Cardiac atrium fibroblast (primary cell): ENCODE results near the gene ZNF106. TPM values are rescaled to one million over a fixed set of nuclear protein-coding genes. Genes with fewer than 3 reads are reported as not detected.

ENCODE experiments used
- total RNA-seq: library from RNA; depleted of rRNA; stranded (reverse); fragments of >200 nt; gene quantifications from 2 replicates; pipeline ENCODE4 v1.2.3, GENCODE V29; 2015

The ZNF106 gene
- total RNA-seq = 24.2 and 42.6 TPM in 2 replicates

DNA sequence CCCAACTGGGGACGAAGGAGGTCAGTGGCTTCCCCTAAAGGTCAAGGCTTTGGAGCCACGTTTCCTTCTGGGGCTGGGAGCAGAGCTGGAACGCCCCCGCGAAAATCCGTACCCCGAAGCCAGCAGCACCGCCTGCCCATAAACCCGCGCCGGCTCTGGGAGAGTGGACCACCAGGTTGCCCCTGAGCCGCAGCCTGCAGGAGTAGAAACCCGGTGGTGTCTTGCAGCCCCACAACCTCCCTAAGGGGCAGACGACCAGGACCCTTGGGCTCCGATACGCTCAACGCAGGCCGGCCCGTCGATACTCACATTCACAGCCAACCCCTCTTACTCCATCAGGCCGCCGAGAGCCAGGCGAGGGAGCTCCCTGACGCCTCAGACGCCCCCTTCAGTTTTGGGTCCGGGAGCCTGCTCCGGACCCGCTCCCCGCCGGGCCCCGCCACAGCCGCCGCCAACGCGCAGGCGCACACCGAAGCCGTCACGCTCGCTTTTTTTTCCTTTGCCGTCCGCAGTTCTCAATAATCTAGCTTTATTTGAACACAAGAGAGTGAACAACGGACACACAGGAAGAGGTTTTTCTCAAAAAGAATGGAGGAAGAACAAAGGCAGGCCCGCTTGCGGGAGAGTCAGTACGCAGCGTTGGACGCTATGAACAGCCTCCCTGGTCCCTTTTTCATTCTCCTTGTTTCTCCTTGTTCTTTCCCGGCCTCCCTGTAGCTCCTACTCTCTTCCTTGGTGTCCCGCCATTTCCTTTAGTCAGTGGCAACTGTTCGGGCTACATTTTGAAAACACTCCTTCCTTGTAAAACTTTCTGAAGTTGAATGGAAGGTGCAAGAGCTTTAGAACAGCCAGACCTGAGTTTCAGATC is at the start of gene ZNF106:
ZNF106 (minus strand) TSS at position 471 of the 868 bp plus-strand sequence. CDS start 18,852 bp downstream, outside the sequence.

DNA sequence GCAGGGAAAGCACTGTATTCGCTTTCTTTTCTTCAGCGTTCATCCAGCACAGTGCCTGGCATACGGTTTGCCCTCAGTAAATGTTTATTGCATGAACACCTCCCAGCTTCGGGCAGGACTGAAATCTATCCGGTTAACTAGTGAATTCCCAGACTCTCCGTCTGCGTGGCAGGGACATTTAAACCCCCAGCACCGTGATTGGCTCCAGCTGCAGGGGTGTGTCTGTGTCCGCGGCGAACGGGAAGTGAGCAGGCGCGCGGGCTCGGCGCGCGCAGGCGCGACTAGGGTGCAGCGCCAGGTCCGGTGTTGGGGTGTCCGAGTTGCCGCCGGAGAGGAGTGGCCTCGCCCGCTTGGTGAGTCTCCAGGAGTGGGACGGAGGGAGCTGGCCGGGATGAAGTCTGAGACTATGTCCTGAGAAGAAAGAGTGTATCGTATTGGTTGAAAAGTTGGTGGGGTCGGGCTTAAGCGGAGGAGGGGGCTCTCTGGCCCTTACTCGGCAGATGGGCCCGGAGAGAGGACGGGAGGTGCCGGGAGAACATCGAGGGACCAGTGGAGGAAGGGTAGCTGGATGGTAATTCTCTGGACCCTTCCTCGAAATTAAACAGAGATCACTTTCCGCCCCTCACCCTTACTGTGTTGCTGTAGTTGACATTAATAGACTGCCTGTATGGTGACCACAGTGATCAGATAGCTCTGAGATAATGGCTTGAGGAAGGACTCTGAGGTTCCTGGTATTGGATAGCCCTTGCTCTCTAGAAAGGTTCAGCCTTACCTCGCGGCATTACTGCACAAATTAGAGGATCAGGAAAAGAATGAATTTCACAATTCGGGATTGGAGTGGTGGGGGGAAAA is 4.6 kb upstream of the ZNF106 start, which contains the start of gene SNAP23:
SNAP23 (plus strand) TSS at position 274 of the 852 bp plus-strand sequence. CDS start 16,213 bp downstream, outside the sequence.

Other genes with a start within 250 kb of the ZNF106 start
- 10.7 and 13.0 TPM in 2 replicates for gene GANC, start 217.9 kb downstream of the ZNF106 start, total RNA-seq
- gene TMEM87A, start 217.7 kb downstream of the ZNF106 start, total RNA-seq = 25.8 and 32.4 TPM in 2 replicates
- gene CAPN3, start 131.6 kb downstream of the ZNF106 start, total RNA-seq = 1.4 and 2.3 TPM in 2 replicates
- gene SNAP23, start 4.5 kb upstream of the ZNF106 start, total RNA-seq = 84.2 and 97.8 TPM in 2 replicates
- gene LRRC57, start 57.7 kb upstream of the ZNF106 start, total RNA-seq = 7.6 and 11.0 TPM in 2 replicates
- 45.2 and 64.6 TPM in 2 replicates for gene HAUS2, start 57.7 kb upstream of the ZNF106 start, total RNA-seq
- 3.1 and 4.5 TPM in 2 replicates for gene STARD9, start 84.5 kb upstream of the ZNF106 start, total RNA-seq
- 7.8 and 8.1 TPM in 2 replicates for gene CDAN1, start 246.0 kb upstream of the ZNF106 start, total RNA-seq